ENCODE results near the gene ANKS3.

Gene ANKS3

DNA sequence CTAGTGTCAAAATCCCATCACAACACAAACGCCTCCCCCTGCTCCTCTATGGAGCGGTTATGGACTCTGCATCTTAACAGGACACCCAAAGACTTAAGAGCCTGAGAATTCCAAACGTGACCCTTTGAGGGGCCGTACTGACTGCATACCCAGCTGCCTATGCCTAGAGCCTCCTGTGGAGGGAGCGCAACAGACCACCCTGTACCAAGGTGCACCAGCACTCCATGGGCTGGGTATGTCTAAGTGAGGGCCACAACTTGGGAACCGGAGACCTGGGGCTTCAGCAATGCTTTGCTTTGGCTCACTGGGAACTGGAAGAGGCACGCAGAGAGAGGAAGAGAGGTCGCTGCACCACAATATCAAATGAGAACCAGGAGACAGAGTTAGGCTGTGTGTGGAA, 5.4 kb downstream of the ANKS3 start:
- DNase-seq (ENCODE audit: low read depth in 2 of 2), result no peak

DNA sequence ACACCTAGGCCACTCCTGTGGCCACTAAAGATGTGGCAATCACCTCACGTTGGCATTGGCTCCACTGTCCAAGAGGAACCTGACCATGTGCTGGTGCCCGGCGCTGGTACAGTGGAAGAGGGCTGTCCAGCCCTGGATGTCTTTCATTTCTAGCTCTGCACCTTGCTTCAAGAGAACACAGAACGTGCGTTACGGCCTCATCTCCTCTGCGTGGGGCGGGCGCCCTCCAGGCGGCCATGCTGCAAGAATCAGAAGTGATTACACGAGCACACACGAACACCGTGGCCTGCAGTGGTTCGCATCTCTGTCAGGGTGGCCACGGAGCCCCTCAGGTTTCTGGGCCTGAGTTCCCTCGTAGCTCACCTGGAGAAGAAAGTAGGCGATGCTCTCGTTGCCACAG, 7.5 kb downstream of the ANKS3 start:
- DNase-seq (ENCODE audit: low read depth in 2 of 2), result no peak

DNA sequence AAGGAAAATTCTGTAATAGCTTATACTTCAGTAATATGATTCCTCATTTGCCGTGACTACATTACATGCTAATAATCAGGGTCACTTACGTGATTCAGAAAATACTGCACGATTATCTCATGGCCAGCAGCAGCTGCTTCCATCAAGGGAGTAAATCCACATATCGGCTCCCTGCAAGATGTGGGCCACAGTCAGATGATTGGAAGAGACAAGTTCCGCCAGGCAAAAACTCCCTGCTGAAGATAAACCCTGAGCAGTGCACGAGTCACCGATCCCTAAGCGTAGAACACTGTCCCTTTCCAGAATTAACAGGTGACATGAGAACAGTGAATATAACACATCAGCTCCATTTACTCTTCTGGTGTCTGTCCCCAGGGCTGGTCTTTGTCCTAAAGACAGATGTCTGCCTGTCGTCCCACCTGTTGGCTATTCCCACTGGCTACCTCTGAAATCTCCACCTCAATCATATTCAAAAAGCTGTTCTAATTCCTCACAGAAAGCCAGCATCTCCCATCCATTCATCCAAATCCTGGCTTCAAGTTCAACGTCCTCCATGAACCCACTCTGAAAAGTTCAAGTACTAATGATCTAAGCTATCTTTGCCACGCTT, 9.3 kb downstream of the ANKS3 start:
- DNase-seq (ENCODE audit: low read depth in 2 of 2), result no peak

DNA sequence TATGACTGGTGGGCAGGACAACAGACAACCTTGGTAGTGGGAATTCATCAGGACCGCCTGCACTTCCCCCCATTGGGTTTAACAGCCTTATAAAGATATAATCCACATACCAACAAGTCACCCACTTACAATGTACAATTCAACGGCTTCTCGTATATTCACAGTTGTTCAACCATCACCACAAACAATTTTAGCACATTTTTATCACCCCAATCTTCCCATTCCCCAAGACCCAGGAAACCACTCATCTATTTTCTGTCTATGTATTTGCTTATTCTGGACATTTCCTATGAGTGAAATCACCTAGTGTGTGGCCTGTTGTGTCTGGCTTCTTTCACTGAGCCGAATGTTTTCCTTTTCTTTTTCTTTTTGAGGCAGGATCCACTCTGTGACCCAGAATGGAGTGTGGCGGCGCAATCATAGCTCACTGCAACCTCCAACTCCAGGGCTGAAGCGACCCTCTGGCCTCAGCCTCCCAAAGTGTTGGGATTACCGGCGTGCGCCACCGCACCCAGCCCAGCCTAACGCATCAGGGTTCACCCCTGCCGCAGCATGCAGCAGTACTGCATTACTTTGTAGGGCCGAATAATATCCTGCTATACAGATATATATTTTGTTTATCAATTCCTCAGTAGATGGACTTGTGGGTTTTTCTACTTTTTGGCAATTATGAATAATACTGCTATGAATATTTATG, 10.9 kb downstream of the ANKS3 start:
- DNase-seq (ENCODE audit: low read depth in 2 of 2), result no peak

DNA sequence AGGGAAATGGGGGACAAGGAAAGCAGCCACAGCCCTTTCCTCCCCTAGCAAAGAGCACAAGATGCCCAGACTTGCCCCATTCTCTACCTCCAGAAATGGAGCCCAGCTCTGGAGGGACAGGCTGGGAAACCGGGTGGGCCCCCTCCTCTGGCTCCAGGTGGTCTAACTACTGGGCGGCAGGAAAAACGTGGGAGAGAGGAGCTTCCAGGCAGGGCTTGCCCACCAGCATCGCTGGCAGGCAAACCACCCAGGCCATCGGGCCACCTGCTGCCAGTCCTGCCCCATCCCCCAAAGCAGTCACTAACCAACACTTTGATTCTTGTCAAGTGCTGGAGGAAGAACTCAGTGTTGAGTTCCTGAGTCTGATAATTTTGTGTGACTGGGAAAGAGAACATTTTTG, 15.6 kb downstream of the ANKS3 start:
- DNase-seq (ENCODE audit: low read depth in 2 of 2), result no peak

DNA sequence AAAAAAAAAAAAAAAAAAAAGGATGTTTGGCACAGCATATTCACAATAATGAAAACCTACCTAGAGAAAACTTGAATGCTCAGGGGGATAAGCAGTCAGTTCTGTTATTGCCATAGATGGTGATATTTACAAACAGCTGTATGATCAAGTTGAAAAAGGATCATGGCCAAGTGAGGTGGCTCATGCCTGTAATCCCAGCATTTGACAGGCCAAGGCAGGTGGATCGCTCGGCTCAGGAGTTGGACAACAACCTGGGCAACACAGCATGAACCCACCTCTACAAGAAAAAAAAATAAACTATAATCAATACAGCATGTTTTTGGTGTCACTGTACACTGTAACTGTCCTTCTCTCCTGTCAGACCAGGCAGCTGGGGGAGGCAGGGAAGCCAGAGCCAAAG, 19.1 kb downstream of the ANKS3 start:
- DNase-seq (ENCODE audit: low read depth in 2 of 2), result no peak

DNA sequence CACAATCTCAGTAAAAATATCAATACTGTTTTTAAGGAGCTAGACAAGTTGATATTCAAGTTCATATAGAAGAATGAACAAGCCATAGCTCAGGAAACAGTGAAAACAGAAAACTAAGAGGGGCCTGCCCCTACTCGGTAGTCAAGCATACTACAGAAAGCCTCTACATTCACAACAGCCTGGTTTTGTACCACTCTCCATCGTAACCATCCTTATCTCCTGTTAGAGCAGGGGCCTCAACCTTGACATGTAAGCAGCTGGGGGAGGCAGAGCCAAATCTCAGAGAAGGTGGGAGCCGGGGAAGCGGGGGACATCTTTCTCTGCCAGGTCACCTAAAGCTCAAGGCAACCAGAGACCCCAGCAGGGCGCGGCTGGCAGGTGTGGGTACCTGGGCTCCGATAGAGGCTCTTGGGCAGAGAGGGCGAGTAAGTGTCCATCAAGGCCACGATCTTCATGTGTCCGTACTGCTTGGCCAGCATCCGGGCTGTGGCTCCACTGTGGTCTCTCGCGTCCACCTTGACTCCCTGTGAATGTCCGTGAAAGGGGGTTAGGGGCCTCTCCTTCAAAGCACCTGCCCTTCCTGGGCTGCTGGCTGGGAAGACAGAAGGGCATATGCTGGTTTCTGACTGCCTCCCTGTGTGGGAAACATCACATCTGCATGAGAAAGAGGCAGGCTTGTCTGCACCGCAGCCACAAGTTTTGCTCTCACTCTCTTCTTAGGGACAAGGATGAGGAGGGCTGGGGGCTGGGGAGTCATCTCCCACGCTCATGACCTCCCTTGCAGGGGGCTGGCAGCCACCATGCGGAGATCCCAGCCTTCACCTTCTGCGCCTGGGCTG, 20.2 kb downstream of the ANKS3 start:
- no peak for DNase-seq (ENCODE audit: low read depth in 2 of 2)

DNA sequence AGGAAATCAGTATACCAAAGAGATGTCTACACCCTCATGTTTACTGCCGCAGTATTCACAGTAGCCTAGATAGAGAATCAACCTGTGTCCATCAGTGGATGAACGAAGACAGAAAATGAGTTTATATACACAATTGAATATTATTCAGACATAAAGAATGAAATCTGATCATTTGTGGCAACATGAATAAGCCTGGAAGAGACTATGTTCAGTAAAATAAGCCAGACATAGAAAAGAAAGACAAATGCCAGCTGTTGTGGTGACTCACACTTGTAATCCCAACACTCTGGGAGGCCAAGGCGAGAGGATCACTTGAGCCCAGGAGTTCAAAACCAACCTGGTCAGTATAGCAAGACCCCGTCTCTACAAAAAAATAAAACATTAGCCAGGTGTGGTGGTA, 24.6 kb downstream of the ANKS3 start:
- DNase-seq (ENCODE audit: low read depth in 2 of 2), result no peak

DNA sequence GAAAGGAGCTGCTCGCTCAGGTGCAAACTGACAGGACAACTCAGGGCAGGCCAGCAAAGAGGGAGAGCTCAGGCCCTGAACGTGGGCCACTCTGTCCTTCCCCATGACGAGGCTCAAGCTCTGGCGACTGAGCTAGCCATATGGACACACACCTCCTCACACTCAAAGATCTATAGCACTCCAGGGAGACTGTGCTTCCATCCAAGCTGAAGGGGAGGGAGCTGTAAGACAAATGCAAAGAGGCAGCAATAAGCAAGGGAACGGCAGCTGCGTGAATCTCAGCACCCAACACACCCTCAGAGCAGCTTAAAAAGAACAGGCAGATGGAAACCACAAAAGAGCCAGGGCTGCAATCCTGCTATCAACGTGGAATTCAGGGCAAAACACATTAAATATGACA, 27.2 kb downstream of the ANKS3 start:
- no peak for DNase-seq (ENCODE audit: low read depth in 2 of 2)

DNA sequence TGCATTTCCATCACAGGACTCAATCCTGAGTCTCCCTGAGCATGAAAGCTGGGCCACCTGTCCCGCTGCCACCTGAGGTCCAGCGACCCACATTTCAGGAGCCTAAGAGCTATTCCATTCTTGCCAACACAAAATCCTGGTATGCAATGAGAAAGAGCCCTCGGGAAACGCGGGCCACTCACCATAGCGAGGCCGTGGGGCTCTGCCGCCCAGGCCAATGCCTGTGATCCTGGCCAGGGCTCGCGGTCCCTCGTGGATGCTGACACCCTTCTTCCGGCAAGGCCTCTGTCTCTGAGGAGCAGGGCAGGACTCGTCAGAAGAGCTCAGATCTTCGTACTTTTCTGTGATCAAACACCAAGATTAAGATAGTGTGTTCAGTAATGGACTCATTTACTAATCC, 29.2 kb downstream of the ANKS3 start:
- no peak for DNase-seq (ENCODE audit: low read depth in 2 of 2)

DNA sequence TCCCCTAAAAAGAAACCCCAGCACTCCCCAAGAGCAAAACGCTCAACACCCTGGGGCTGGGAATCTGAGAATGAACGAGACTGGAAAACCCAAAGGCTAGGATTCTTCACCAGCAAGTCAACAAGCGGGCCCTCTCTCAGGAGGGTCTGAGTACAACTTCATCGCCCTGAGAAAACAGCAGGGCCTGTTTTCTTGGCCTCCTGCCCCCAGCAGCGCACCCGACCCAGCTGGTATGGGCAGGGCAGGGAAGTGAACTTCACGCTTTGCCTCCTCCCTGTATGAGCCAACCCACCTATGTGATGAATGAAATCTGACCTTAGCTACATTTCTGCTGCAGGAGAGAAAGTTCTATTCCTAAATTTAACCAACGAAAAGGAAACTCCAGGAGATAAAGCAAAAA, 29.6 kb downstream of the ANKS3 start:
- DNase-seq (ENCODE audit: low read depth in 2 of 2), result no peak

DNA sequence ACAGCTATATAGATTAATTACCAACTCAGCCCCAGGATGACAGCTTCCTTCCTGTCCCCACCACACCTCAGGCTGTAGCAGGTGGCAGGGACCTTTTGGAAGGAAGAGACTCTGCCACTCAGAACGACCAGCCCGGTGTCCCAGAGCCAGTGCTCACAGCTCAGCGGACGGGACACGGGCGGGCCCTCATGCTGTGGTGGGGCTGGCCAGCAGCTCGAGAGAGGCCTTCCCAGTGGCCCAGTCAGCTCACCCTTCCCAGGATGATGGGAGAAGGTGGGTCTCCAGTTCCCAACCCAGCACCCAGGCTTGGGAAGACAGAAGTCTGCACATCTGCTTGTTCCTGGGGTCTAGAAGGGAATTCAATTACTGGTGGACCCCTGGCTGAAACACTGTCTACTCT, 30.2 kb downstream of the ANKS3 start:
- DNase-seq (ENCODE audit: low read depth in 2 of 2), result no peak

DNA sequence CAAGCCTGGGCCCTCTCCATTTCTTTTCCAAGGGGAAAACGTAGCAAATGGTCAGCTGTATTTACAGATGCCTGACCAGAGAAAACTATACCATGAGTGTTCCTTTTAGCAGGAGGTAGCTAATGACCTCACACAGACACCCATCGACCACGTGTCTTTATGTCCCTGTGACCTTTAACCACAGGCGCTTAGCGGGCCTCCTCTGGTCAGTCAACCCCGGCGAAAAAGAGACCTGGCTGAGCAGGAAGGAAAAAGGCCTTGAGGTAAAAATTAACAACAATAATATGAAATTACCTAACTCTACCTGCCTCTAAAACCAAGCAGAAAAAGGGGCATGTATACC, 31.6 kb downstream of the ANKS3 start:
- DNase-seq (ENCODE audit: low read depth in 2 of 2), result no peak

DNA sequence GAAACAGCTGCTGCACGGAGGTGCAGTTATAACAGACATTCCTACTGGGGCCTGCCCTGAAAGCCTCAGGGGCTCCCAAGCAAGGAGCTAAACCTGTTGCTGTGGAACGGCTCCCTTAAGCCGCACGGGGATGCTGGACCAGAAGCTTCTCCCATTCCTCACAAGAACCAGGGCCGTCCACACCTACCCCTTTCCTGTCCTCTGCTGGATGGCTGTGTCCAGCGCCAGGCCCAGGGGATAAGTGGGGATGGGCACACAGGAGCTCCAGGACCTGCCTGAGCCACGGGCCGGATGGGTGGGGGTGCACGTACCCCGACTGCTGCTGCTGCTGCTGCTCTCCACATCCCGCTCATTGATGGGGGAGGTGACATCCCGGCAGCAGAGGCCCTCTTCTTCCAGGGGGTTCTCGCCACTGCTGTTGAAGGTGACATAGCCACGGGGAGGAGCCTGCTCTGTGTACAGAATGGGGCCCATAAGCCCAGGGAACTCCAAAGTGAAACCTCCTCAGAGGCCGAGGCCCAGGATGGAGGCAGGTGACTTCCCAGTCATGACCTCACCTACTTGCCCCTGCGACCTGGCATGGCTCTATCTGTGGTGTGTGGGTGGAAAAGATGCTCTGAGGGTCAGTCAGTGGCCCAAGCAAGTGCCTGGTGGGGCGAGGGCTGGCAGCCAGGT, 32.1 kb downstream of the ANKS3 start:
- no peak for DNase-seq (ENCODE audit: low read depth in 2 of 2)

DNA sequence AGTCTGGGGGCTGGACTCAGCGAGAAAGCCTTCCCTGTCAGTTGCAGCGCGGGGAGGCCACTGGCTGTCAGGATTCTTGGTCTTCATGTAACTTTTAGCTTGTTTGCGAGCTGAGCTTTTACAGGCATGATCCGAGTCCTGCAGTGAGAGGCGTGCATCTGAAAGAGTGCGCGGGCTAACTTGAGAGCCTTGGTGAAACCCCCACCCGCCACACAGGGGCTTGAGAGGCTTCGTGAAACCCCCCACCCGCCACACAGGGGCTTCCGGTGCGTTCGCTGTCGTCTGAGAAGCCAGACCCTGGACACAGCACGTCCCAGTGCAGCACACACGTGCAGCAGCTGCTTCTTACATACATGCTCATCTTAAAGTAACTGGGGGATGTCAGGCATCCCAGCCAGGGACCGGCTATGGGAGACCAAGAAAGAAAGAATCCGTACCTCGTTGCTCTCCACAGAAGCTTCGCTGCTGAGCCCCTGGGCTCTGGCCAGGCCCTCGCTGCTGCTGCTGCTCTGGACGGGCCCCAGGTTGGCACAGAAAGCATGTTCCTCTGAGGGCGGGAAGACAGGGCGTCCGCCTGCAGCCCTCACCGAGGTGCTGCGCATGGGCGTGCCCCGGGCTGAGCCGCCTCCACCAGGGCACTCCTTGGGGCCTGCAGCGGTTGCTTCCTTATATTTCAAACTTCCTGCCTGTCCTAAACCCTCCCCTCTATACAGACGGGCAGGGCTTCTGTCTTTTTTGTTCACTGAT, 32.9 kb downstream of the ANKS3 start:
- DNase-seq (ENCODE audit: low read depth in 2 of 2), result no peak

DNA sequence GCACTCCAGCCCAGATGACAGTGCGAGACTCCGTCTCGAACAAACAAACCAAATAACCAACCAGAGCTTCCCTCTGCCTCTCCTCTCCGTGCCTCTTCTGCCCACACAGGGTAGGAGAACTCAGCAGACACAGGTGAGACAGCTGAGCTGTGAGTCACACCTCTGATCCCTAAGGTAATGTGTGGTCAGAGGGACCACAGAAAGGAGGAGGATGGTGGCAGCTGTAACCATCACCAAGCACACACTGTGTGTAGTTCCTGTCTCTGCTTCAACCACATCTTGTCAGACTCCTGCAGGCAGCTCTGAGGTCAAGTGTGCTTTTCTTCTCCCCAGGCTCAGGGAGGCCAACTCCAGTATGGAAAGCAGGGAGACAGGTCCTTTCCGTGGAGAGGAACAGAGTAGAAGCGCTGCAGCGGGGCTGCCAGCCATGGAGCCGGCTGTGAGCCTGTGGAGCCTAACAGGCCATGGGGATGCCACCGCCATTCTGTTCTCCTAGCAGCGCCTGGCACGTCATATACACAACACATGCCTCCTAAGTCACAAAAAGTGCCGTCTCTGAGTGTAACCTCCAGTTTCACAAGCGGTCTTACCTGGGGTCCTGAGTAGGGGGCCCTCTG, 33.6 kb downstream of the ANKS3 start:
- no peak for DNase-seq (ENCODE audit: low read depth in 2 of 2)

DNA sequence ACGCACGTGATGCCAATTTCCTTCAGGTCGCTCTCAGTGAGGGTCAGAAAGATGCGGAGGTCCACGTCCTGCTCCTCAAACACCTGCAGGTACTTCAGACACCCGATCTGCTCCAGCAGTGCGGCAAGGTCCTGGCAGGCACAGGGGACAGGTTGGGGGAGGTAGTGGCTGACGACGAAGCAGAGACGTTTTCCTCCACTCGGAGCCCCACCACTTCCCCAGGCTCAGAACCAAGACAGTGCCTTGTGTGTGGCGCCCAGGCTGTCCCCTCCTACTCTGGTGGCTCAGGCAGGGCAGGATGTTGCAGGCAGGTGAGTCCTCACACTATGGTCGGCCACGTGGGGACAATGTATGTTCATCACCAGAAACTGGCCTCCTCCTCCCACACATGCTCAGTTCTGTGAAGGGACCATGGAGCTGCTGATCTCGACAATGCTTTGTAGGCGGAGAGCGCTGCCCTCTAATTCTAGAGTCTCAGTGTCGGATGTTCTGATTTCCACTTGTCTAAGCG, 35.0 kb downstream of the ANKS3 start:
- DNase-seq (ENCODE audit: low read depth in 2 of 2), result no peak

DNA sequence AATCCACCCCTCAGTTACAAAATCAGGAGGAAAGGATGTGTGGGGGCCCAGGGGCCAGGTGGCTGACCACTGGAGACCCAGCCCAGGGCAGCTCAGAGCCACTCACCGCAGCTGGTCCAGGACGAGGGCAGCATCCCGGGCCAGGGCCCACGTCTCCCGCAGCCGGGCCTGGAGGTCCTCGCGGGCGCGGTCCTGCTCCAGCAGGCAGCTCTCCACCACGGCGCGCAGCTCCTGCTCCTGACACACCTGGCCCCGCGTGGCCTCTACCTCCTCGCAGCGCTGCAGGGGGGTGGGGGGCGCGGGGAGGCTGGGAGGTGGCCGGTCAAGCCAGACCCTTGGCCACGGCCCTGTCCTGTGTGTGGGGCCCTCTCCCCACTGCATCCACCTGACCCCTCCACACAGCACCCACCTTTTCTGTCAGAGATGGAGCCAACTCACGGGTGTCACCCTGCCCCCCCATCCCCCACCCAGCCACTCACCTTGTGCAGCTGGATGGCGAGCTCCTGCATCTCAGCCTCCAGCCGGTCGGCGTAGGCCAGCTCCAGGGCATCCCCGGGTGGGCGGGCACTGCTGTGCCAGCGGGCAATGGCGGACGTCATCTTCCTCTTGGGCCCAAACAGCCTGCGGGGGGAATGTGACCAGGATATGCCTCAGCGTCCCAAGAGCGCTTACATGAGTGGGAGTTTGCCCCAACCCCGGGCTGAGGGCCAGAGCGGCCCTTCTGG, 35.6 kb downstream of the ANKS3 start:
- DNase-seq (ENCODE audit: low read depth in 2 of 2), result no peak

DNA sequence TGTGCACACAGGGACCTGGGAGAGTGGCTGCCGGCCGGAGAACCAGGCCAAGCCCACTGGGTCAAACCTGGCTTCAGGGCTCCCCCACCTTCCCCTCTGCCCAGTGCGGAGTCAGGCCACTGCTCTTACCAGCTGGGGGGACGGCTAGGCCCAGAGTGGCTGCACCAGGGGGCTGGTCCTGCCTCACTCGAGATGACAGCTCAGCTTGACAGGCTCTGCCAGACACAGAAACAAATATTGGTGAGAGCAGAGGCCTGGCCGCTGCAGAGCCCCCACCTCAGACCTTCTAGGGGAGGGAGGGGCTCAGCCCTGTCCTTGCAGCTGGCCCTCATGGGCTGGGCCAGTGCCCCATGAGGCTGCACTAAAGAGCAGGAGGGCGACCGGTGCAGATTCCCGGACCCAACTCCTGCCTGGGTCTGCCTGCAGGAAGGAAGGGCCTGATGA, 36.2 kb downstream of the ANKS3 start:
- DNase-seq (ENCODE audit: low read depth in 2 of 2), result no peak
